Endothelial cell of umbilical vein (primary cell): ENCODE data around the gene ZFYVE9. TPM values are rescaled to one million over a fixed set of nuclear protein-coding genes. Genes with fewer than 3 reads are reported as not detected.

Source experiments
- BruUV-seq: library from RNA; stranded (reverse); fragments of 400-500 nt; replicated peaks from 2 replicates; lab custom pipeline; 2021; lab: Mats Ljungman, UMichigan
- CTCF ChIA-PET: fragments of 300-600, 350-600 bp; sonication (Branson Sonifier 250); formaldehyde crosslinking; loops from one replicate; lab custom pipeline; 2021; ENCODE audit warnings: antibody characterized with exemption, inconsistent platforms; lab: Charles Lee
- POLR2A ChIA-PET: fragments of 300-600, 350-600 bp; sonication (Branson Sonifier 250); formaldehyde crosslinking; loops from one replicate; lab custom pipeline; 2021; ENCODE audit warnings: antibody characterized with exemption, inconsistent platforms; lab: Charles Lee
- DNase-seq: peaks from one replicate; pipeline ENCODE4 v3.0.0-alpha.2; 2011; ENCODE audit warnings: low read depth, low spot score
- FAIRE-seq: peaks from 2 replicates; lab custom pipeline; 2011; peaks lifted over from hg19 to GRCh38; lab: Jason Lieb, UNC
- H2AFZ ChIP-seq: 2 replicates; pipeline ENCODE4 v1.6.0; 2012; ENCODE audit warnings: low read depth, low read length, control low read depth, inconsistent platforms
- H3K27ac ChIP-seq: 2 replicates; pipeline ENCODE4 v1.5.1; 2011; ENCODE audit warnings: low read depth, mild to moderate bottlenecking, control low read depth, low read length, moderate library complexity; ENCODE audit not compliant: insufficient read depth
- H3K27me3 ChIP-seq, 2 experiments: 2 replicates each; pipeline versions ENCODE4 v1.6.0 to v1.6.1; 2011; ENCODE audit warnings: low read length in 2 of 2, mixed read lengths in 1 of 2; ENCODE audit not compliant: control insufficient read depth in 2 of 2, insufficient read depth in 2 of 2
- H3K36me3 ChIP-seq, 2 experiments: 2 replicates in 1 of 2; 3 replicates in 1 of 2; pipeline ENCODE4 v1.5.1; 2011; ENCODE audit warnings: low read length in 2 of 2, mild to moderate bottlenecking in 1 of 2, moderate library complexity in 1 of 2; ENCODE audit not compliant: control insufficient read depth in 2 of 2, insufficient read depth in 2 of 2; ENCODE audit errors: extremely low read depth in 1 of 2
- H3K4me1 ChIP-seq: 3 replicates; pipeline ENCODE4 v1.5.1; 2011; ENCODE audit warnings: mild to moderate bottlenecking, low read length; ENCODE audit not compliant: control insufficient read depth, insufficient read depth; ENCODE audit errors: extremely low read depth
- H3K4me2 ChIP-seq: 2 replicates; pipeline ENCODE4 v1.6.1; 2011; ENCODE audit warnings: low read length, control low read depth, mixed read lengths; ENCODE audit not compliant: insufficient read depth
- H3K4me3 ChIP-seq, 3 experiments: fragments of 200-600 bp in 1 of 3; sonication (generic), shearing (Covaris generic) in 1 of 3; replicated peaks in 1 of 3; 2 replicates each; pipeline ENCODE4 v1.5.1; 2011 to 2016; ENCODE audit warnings: control low read depth in 3 of 3, low read length in 3 of 3, mild to moderate bottlenecking in 2 of 3, inconsistent platforms in 1 of 3, low read depth in 1 of 3, moderate library complexity in 1 of 3; ENCODE audit not compliant: insufficient read depth in 1 of 3
- H3K79me2 ChIP-seq: 2 replicates; pipeline ENCODE4 v1.6.0; 2012; ENCODE audit warnings: low read length, inconsistent platforms; ENCODE audit not compliant: control insufficient read depth, insufficient read depth
- H3K9ac ChIP-seq: replicated peaks from 2 replicates; pipeline ENCODE3; 2011; ENCODE audit warnings: low read length, control low read depth; ENCODE audit not compliant: insufficient read depth; ENCODE audit errors: extremely low read depth
- H3K9me1 ChIP-seq: replicated peaks from 3 replicates; pipeline ENCODE4 v1.6.0; 2011; ENCODE audit warnings: mild to moderate bottlenecking, low read length; ENCODE audit not compliant: control insufficient read depth, insufficient read depth; ENCODE audit errors: extremely low read depth
- H3K9me3 ChIP-seq: replicated peaks from 2 replicates; pipeline ENCODE4 v1.5.1; 2012; ENCODE audit warnings: low read length, inconsistent platforms; ENCODE audit not compliant: control insufficient read depth, insufficient read depth
- H4K20me1 ChIP-seq: replicated peaks from 2 replicates; pipeline ENCODE3; 2011; ENCODE audit warnings: mild to moderate bottlenecking, low read length; ENCODE audit not compliant: control insufficient read depth, insufficient read depth; ENCODE audit errors: extremely low read depth
- EZH2 ChIP-seq: IDR thresholded peaks from 2 replicates; pipeline ENCODE4 v1.6.1; 2012; ENCODE audit warnings: borderline replicate concordance, low read depth, mild to moderate bottlenecking, moderate library complexity, low read length, inconsistent platforms; ENCODE audit not compliant: severe bottlenecking
- FOS ChIP-seq: IDR thresholded peaks from 2 replicates; pipeline ENCODE4 v1.6.1; 2011; ENCODE audit warnings: mild to moderate bottlenecking, low read length, moderate library complexity, borderline replicate concordance; ENCODE audit not compliant: insufficient read depth
- GATA2 ChIP-seq: IDR thresholded peaks from 2 replicates; pipeline ENCODE4 v1.7.0; 2011; ENCODE audit warnings: low read depth, mild to moderate bottlenecking, moderate library complexity, mixed read lengths, low read length; ENCODE audit not compliant: insufficient read length, insufficient read depth
- JUN ChIP-seq: IDR thresholded peaks from 2 replicates; pipeline ENCODE4 v1.6.1; 2011; ENCODE audit warnings: borderline replicate concordance, low read depth; ENCODE audit not compliant: insufficient read length, insufficient read depth
- MAX ChIP-seq: IDR thresholded peaks from 2 replicates; pipeline ENCODE4 v1.6.1; 2011; ENCODE audit not compliant: insufficient read depth, insufficient read length
- MYC ChIP-seq: IDR thresholded peaks from one replicate; pipeline ENCODE4 v1.6.1; 2011; ENCODE audit warnings: mild to moderate bottlenecking, low read depth, low read length
- POLR2A ChIP-seq: IDR thresholded peaks from 2 replicates; pipeline ENCODE4 v1.6.1; 2012; ENCODE audit warnings: low read depth, mild to moderate bottlenecking, control low read depth, low read length
- POLR2AphosphoS5 ChIP-seq: IDR thresholded peaks from 2 replicates; pipeline ENCODE4 v1.6.1; 2012; ENCODE audit warnings: low read depth, mild to moderate bottlenecking, control low read depth, low read length, moderate library complexity; ENCODE audit not compliant: insufficient read depth
- dilution Hi-C: fragments of 300-500 bp; cut with MboI; formaldehyde crosslinking; loops from one replicate; pipeline ENCODE4 v1.15.0; 2019; ENCODE audit warnings: low sequenced_read_pairs; ENCODE audit not compliant: extremely low pct_ligation_motif_present
- intact Hi-C: fragments of 100-400 bp; cut with micrococcal nuclease; formaldehyde crosslinking; loops from one replicate; pipeline ENCODE4 v1.10.0; 2022
- polyA plus RNA-seq, 4 experiments: library from polyadenylated mRNA; depleted of rRNA in 3 of 4; stranded (reverse) in 3 of 4; unstranded in 1 of 4; fragments of >200 nt; gene quantifications; 2 replicates each; pipeline versions ENCODE4 v1.2.1 to v1.2.3, GENCODE V29; 2011 to 2012; ENCODE audit warnings: missing spikeins in 1 of 4
- total RNA-seq: library from RNA; stranded (reverse); gene quantifications from 2 replicates; pipeline ENCODE4 v1.2.3, GENCODE V29; 2021
- TF ChIP-seq, protein P1 (sequence below), 2 donors: IDR thresholded peaks; 1 replicate in 1 of 2; 2 replicates in 1 of 2; pipeline ENCODE4 v1.5.1; 2011; ENCODE audit warnings: low read length in 2 of 2, mild to moderate bottlenecking in 2 of 2, moderate library complexity in 2 of 2, control low read depth in 1 of 2, inconsistent platforms in 1 of 2, low read depth in 1 of 2; ENCODE audit not compliant: insufficient read depth in 1 of 2; ENCODE audit errors: extremely low read depth in 1 of 2

ZFYVE9 gene
- total and polyA plus RNA-seq, 2 donors (not counting 3 experiments of a cell fraction or from before 2014, with no cell fraction given) = 4.1 to 16.8 TPM

- H3K9me1 ChIP-seq = no peaks in the 10 kb centered on the region
- intact Hi-C loops (no loop called here), dilution Hi-C loops (no loop called here)
- BruUV-seq = no TSS peak
- H3K9me3 ChIP-seq = no peaks in the 10 kb centered on the region
- no peaks in the 10 kb centered on the region for H3K36me3 ChIP-seq
- no peak for TF ChIP-seq MYC
- no peak for TF ChIP-seq FOS
- TF ChIP-seq POLR2AphosphoS5 = no peak
- no peak for TF ChIP-seq GATA2
- TF ChIP-seq EZH2 = no peak
- TF ChIP-seq POLR2A = no peak
- TF ChIP-seq, protein P1, sequence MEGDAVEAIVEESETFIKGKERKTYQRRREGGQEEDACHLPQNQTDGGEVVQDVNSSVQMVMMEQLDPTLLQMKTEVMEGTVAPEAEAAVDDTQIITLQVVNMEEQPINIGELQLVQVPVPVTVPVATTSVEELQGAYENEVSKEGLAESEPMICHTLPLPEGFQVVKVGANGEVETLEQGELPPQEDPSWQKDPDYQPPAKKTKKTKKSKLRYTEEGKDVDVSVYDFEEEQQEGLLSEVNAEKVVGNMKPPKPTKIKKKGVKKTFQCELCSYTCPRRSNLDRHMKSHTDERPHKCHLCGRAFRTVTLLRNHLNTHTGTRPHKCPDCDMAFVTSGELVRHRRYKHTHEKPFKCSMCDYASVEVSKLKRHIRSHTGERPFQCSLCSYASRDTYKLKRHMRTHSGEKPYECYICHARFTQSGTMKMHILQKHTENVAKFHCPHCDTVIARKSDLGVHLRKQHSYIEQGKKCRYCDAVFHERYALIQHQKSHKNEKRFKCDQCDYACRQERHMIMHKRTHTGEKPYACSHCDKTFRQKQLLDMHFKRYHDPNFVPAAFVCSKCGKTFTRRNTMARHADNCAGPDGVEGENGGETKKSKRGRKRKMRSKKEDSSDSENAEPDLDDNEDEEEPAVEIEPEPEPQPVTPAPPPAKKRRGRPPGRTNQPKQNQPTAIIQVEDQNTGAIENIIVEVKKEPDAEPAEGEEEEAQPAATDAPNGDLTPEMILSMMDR (IDR thresholded peaks at IDR 0.05; ENCODE audit: extremely low read depth in 1 of 2, insufficient read depth in 1 of 2, low read depth in 1 of 2, low read length in 2 of 2) = no peak
- no peak for TF ChIP-seq MAX
- no peak for TF ChIP-seq JUN
- H2AFZ ChIP-seq = no peak overlapping the region
- POLR2A ChIA-PET = no interaction called here
- FAIRE-seq (no peak), DNase-seq (no peak)
- peaks cover 7% of the 10 kb centered on the region for H3K79me2 ChIP-seq
- no peak overlapping the region for H3K9ac ChIP-seq
- H3K27me3 ChIP-seq = no peaks in the 10 kb centered on the region
- H3K27ac ChIP-seq = no peak overlapping the region
- H3K4me2 ChIP-seq = no peak overlapping the region
- no peak overlapping the region for H3K4me3 ChIP-seq
- no peaks in the 10 kb centered on the region for H3K4me1 ChIP-seq
- H4K20me1 ChIP-seq = no peaks in the 10 kb centered on the region
- CTCF ChIA-PET = interaction anchor here (1.3 to 2.7 kb wide), 2 partner anchors 10 to 12 kb away, joined by 4 to 7 read pairs; no protein-coding TSS in a partner anchor
Measured at GRCh38 chr1:52253421-52253820, 111.5 kb downstream of the ZFYVE9 start.
